ENCODE measurements around the gene ARL13B.
A peak's percentile ranks its signal among the peaks of the same experiment; 100 is the strongest.
"Not testable (repeated sequence)": the region's sequence is repeated elsewhere in the genome, so short reads cannot be mapped to it uniquely, and the experiment has no call there.

Gene ARL13B

DNA sequence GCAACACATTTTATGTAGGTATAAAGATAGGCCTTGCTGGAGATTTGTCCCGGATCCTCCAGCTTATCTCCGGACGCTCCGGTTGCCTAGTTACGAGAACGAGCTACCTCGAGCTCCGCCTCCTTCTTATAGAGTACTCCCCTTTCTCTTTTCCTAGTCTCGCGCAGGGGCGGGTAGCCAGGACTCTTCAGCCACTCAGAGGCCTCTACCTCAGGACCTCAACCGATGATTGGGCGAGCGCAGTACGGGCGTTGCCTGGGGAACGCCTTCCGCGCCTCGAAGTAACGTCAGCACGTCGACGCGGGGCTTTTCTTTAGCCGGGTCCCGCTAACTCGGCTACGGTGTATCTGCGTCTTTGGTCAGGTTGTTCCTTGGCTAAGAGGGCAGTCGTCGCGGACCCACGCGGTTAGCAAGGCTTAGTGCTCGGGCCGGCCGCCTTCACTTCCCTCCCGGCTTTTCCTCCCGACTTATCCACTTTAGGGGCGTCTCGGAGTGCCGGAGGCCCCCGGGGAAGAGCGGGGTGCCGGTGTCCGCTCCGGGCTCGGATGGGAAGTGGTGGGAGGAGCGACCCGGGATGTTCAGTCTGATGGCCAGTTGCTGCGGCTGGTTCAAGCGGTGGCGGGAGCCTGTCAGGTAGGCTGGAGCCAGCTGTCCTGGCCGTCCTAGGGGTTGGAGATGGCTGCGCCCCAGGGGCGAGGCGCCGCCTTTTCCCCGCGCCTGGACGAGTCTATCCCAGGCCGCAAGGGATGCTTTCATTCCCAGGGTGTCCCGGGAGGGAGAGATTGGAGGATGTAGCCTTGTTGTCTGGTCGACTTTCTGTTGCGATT, at the start of gene ARL13B:
Gene ARL13B (plus strand): TSS at position 306 of the 827 bp plus-strand sequence. CDS start 269 bp downstream, at position 575.
- peak; percentile 92 for DNase-seq

DNA sequence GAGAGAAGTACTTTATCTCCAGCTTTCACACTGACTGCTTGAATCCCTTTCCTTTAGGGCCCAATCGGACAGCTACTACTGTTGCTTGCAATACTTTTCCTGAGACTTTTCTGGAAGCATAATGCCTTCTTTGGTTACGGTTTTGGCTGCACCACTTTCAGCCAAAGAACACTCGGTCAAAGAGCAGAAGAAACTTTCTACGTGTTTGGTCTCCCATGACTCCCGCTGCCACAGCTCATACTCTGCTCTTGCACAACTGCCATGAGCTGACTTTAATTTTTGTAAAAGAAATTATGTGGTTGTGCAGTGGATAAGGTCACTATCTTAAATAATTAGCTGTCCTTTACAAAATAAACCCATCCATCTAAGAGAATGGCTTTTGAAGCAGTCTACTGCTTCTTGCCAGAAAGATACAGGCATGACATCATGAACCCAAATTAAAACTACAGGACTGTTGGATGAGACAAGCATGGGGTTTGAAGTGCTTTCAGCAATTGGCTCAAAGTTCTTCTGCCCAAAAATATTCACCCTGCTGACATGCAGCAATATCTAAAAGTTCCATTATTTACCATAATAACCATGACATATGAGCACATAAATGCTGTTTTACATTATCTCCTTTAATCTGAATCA, 48.2 kb upstream of the ARL13B start:
- no peak for DNase-seq

DNA sequence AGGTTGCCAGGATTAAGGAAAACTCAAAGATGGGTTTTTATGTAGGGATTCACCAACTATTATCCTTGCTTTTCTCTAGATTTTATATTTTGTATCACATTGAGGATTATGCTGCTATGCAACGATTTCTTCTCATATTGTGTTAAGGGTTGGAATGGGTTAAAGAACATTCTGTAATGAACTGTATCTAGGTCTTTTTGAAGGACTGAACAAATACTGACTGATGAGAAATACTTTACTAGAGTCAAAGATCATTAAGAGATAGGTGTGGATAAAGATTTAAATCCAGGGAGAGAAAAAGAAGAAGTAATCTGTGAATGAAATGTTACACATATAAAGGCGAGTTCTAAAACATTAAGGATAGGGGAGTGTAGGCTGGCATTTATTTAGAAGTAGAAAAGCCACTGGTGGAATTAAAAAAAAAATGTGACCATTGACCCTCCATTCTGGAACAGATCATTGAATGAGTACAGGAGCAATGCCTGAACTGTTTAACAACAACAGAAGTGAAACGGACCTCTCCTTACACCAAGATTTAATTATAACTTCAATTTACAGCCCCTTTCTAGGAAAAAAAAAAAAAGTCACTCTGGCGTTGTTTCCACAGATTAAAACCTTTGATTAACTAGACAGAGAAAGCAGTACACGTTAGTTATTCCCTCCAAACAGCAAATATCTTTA, 45.4 kb upstream of the ARL13B start:
- DNase-seq, result no peak

DNA sequence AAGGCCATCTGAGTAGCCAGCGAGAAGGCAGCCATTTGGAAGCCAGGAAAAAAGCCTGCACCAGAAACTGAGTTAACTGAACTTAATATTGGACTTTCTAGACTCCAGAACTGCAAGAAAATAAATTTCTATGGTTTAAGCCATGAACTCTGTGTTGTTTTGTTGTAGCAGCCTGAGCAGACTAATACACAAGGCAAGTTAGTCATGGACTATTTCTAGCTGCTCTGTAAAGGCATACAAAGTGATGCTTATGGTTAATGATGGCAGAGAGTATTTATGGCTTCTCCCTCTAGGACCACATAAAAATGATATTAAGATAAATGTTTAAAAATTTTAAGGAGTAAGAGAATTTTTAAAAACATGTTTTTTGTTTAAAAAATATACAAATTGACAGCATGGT, 43.4 kb upstream of the ARL13B start:
- no peak for DNase-seq

DNA sequence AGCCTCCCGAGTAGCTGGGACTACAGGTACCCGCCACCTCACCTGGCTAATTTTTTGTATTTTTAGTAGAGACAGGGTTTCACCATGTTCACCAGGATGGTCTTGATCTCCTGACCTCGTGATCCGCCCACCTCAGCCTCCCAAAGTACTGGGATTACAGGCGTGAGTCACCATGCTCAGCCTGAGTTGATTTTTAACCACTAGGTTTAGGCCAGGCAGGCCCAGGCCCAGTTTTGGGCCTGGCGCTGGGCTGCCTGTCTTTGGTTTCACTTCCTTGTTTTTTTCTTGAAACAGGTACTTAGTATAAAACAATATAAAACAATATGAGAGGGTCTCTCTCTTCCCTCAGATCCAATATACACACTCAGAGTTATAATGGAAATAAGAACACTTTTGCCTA, 42.5 kb upstream of the ARL13B start:
- DNase-seq, result not testable (repeated sequence)

DNA sequence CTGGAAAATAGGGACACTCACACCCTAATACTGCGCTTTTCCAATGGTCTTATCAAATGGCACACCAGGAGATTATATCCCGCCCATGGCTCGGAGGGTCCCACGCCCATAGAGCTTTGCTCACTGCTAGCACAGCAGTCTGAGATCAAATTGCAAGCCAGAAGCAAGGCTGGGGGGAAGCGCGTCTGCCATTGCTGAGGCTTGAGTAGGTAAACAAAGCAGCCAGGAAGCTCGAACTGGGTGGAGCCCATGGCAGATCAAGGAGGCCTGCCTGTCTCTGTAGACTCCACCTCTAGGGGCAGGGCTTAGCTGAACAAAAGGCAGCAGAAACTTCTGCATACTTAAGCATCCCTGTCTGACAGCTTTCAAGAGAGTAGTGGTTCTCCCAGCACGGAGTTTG, 30.0 kb upstream of the ARL13B start:
- not testable (repeated sequence) for DNase-seq

DNA sequence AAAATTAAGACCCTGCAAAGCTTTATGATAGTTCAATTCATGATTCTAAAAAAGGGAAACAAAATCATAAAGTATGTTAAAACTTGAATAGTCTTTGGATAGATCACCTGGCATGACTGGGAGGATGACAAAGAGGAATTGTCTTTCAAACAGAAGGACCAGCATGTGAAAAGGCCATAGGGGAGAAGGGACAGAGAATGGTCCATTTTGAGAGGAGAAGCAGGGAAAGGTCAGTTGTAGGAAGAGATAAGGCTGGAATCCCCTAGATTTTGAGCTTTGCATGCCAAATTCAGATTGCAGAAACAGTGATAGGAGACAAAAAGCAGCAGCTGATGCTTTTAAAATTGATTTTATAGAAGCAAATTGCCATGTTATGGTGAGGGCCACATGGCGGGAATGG, 18.9 kb upstream of the ARL13B start:
- no peak for DNase-seq

DNA sequence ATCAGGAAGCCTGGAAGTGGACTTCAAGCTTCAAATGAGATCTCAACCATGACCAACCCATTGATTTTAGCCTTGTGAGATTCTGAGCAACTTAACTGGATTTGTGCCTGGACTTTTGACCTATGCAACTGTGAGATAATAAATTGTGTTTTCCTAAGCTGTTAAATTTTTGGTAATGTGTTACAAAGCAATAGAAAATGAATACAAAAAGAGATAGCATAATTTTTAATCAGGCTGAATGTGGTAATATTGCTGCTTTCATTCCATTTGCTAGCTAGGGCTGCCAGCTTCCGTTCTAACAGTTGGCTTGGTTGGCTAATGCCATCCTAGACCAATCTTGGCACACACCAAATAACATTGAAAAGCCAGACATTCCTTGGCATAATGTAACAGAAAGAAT, 18.5 kb upstream of the ARL13B start:
- no peak for DNase-seq

DNA sequence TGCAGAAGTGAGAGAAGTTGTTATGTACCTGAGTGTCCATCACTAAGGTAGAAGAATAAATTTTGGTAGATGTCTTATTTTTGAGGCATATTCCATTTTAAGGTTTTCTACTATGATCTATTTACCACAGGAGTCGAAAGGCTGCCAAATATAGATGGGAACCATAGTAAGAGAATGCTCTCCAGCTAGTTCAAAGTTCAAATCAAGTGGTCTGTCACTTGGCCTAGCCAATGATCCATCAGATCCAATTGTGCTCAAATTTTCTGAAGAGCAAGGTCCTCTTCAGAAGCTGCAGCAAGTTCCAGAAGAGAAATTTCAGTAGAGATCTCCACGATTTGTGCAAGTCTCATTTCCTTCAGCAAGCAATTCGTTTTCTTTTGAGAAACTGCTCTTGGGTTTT, 17.2 kb upstream of the ARL13B start:
- no peak for DNase-seq

DNA sequence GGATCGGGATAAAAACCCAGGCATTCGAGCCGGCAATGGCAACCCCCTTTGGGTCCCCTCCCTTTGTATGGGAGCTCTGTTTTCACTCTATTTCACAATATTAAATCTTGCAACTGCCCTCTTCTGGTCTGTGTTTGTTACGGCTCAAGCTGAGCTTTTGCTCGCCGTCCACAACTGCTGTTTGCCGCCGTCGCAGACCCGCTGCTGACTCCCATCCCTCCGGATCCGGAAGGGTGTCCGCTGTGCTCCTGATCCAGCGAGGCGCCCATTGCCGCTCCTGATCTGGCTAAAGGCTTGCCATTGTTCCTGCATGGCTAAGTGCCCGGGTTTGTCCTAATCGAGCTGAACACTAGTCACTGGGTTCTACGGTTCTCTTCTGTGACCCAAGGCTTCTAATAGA, 14.8 kb upstream of the ARL13B start:
- not testable (repeated sequence) for DNase-seq

DNA sequence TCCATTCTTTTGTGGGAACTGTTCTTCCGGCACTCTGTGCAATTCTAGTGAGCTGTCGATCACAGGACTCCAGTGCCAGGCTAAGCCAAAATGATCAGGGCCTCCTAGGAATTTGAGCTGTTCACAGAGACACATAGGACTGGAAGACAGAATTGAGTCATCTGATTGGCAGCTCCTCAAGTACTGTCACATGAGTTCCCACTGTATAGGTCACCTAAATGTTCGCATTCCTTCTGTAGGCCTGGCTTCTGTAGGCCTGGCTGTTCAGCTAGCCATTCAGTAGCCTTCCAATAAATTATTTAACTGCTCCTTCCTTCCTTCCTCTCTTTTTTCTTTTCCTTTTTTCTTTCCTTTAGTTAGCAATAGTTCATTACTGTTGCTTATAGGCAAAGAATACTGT, 10.5 kb upstream of the ARL13B start:
- no peak for DNase-seq

DNA sequence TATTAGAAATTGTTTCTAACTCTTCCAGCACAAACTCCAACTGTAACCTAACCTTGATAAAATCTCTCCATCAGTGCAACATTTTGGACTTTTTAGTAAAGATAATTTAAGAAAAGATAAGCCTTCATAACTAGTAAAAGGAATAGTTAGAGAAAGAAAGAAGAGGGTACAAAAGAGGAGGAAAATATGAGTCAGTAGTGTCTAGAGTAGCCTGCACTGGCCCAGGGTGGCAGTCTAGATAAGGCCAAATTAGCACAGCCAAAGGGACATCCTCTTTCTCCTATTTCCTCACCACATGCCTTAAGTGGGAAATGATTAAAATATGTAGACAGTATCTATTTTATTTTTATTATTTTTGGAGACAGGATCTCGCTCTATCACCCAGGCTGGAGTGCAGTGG, 10.0 kb upstream of the ARL13B start:
- no peak for DNase-seq

DNA sequence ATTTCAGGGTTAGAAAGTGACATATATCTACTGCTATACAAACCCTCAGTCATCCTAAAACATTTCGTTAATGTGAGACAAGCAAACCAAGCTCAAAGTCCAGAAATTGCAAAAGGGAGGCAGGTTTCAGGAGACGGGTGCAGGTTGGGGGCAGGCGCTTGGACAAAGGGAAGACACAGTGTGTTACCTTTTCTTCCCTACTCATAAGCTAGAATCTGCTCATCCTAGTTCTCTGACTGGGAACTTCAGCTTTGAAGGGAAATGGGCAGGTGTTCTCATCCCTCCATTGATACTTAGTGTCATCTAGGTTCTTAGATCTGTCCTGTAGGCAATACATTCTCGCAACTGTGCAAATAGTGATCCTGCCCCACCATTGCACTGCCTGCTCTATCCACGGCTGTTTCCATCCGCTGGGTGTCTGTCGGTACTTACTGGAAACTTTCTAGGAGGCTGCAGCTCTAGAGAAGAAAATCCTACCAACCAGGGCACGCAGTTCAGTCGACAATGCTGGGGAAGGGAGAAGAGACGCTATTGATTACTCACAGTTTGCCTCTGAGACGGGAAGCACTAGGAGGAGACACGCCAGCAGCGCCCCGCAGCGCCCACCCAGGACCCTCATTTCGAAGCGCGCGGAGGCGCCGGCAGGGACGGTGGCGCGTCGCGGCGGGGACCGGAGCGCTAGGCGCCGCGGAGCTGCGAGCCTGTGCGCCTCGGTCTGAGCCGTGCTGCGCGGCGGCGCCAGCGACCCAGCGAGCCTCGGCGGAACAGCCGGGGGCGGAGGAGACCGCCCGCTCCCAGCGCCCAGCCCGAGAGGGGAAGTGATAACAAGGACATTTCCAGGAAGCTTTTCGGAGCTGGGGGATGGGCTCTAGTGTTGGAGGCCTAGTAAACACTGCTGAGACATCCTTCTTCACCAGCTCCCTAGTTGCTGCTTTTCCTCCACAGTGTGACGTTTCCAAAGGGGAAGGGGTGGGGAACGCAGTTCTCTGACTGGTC, 6.5 kb upstream of the ARL13B start, which contains the start of gene PROS1:
Gene PROS1 (minus strand): TSS at position 766 of the 996 bp plus-strand sequence. CDS start 147 bp downstream, at position 619.
- peak; percentile 57 for DNase-seq

DNA sequence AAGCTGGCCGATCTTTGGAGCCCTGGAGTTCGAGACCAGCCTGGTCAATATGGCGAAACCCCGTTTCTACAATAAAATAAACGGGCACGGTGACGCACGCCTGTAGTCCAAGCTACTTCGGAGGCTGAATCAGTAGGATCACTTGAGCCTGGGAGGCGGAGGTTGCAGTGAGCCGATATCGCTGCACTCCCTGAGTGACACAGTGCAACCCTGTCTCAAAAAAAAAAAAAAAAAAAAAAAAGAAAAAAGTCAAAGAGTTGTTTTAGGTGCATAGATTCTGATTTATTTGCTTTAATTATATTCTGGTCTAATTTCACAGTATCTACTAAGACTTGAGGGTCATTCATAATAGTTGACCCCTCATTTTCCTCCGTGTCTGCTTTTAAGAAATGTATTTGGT, 1.7 kb downstream of the ARL13B start:
- no peak for DNase-seq

DNA sequence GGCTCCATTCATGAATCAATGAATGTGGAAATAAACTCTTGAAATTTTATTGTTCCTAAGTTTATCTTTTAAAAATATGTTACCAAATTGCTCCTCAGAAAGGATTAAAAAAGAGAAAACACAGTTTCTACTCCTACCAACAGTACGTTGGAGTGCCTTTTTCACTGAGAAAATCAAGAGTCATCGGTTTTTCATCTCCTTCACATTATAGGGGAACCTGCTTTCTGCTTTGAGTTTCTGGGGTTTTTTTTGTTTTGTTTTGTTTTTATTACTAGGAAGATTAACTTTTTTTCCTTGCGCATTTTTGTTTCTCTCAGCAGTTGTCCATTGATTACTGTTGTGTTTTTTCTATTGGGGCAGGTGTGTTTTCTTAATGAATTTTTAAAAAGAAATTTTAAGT, 3.5 kb downstream of the ARL13B start:
- DNase-seq, result no peak

DNA sequence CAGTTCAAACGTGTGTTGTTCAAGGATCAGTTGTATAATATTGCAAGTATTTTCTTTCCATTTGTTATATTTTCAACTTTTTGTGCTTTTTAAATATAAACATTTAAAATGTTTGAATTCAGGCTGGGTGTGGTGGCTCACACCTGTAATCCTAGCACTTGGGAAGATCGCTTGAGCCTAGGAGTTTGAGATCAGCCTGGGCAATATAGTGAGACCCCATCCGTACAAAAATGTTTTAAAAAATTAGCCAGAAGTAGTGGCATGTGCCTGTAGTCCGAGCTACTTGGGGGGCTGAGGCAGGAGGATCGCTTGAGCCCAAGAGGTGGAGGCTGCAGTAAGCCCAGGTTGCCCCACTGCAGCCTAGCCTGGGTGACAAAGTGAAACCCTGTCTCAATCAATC, 4.7 kb downstream of the ARL13B start:
- DNase-seq, result no peak

DNA sequence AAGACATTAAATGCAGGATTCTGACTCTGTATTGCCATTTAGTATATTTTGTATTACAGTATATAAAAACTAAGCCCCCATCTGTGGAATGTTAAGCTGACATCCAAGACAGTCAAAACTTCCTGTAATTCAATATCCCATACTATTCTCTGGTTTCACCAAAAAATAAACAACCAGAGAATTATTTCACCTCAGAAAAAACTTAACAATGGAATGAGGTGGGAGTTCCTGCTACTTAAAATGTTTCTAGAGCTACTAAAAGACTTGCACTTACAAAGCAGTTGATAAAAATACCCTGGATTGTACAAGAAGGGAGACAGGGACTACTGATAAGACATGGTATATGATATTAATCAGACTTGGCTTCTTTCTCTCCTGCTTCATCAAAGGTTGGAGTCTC, 8.3 kb downstream of the ARL13B start:
- no peak for DNase-seq

DNA sequence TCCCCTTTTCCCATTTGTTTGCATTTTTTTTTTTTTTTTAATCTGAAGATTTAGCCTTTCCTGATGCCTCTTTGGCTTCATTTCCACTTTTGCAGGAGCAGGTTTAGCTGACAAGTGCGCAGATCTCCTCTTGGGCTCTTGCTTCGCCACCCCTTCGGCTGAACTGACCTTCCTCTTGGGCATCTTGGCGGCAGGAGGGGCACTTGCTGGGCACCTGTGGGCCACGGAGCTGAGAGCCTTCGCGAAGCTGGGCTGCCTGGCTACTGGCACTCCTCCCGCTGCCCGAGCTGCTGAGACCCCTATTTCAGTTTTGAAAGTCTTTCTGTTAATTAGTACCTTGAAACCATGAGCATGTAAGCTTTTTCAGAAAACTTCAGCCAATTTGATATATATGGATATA, 8.8 kb downstream of the ARL13B start:
- no peak for DNase-seq

DNA sequence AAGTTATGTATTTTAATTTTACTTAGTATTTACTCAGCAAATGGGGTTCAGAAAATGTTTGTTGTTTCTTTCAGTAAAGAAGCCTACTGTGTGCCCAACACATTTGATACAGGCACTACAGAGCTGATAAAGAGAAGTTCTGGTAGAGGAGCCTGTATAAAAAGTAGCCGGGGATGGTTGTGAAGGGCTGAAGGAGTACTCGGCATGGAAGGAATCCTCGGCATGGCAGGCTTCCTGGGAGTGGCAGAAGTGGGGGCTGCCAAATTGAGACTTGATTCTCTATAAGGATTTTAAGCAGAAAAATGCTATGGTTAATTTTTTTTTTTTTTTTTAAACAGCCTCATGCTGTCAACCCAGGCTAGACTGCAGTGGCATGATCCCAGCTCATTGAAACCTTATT, 9.3 kb downstream of the ARL13B start:
- no peak for DNase-seq

DNA sequence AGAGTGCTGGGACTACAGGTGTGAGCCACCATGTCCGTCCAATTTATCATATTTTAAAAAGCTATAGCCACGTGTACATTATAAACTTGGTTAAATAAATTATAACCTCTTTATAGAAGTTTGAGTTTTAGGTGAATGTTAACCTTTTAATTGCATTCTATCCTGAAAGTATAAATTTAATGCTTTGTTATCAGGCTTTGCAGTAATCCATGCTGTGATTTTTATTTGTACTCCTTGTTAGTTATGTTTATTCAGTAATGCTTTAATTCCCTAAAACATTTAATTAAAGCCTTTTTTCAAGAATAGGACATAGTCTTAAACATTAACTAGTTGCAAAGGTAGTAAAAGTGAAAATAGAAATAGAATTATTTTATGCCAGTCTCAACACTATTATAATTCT, 11.7 kb downstream of the ARL13B start:
- DNase-seq, result no peak

DNA sequence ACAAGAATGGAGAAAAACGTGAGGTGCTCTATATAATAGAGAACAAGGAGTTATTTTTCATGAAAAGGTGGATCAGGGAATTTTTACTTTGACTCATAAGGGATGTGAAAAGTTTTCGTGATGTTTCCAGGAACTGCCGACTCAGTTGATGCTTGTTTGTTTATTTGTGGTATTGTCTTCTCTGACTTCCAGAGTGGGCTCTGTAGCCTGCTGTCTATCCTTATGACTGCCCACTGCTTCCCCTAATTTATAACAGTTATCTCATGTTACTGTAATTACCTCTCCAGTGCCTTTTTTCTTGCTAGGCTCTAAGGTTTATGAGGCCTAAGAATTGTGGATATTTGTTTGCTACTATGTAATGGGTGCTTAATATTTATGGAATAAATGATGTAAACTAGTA, 12.3 kb downstream of the ARL13B start:
- no peak for DNase-seq

DNA sequence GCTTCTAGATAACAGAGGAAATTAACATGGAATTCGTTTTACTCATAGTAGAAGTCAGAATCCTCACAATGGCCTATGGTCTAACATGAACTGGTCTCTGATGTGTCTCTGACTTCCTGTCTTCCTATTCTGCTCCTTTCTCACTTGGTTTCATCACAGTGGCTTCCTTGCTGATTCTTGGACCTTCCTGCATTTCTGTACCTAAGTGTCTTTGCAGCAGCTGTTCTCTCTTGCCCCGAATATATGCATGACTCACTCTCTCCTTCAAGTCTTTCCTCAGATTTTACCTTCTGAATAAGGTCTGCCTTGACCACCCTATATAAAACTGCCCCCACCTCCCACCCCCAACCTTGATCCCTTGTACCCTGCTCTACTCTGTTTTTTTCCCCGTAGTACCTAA, 14.1 kb downstream of the ARL13B start:
- DNase-seq, result no peak

DNA sequence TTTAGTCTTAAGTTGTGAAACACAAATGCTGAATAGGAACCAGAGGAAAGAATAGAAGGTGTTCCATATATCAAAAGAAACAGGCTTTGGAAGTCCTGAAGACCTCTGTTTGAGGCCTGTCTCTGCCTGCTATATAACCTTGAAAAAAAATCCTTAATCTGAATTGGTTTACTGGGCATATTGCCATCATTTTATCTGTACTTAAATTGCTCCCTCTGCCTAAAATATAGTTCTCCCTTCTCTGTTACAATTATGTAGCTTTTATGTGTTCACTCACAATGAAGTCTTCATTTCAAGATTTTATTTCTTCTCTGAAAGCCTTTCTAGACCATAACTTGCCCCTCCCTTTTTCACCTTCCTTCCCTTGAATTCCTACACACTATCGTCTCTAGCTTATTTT, 21.2 kb downstream of the ARL13B start:
- no peak for DNase-seq
